ENCODE measurements around the gene SLC27A4.

Gene SLC27A4

GRCh38 chr9:128390150-128390812, 50.0 kb downstream of the SLC27A4 start:
- DNase-seq (ENCODE audit: low read depth in 1 of 2, low spot score in 1 of 2), result no peak

DNA sequence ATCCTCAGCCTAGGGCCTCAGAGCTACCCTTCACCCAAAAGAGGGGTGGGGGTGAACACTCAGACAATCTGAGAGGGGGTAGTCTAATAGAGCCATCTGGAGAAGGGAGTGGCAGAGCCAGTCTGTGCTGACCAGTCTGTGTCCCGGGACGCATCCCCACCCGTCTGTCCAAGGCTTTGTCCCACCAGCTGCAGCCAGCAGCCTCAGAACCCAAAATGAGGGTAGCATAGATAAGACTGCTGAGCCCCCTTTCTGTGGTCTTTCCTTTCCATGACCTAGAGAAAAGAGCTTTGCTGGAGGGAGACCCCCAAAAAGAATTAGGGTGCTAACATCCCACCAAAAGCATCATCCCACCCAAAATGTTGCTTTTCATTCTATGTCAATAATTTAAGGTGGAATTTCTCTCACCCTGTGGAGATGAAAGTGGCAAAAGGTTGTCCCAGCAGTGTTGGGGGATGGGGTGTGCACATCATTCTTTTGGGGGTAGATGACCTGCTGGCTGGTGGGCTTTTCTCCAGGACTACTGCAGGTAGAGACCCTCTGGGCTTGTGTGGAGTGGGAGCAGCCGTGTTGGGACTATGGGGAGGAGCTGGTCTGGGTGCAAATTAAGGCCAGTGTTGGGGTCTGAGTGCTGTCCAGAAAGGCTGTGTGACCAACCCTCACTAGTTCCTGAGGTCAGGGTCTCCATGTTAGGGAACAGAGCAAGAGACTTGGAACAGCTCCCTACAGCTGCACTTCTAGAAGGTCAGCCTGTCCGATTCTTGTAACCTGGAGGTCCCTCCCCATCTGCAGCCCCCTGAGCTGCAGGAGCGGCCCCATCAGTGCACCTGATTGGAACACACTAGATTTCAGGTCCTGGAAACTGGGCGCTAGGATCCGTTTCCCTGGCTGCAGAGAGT, 50.7 kb downstream of the SLC27A4 start:
- DNase-seq (ENCODE audit: low read depth in 1 of 2, low spot score in 1 of 2), result no peak

DNA sequence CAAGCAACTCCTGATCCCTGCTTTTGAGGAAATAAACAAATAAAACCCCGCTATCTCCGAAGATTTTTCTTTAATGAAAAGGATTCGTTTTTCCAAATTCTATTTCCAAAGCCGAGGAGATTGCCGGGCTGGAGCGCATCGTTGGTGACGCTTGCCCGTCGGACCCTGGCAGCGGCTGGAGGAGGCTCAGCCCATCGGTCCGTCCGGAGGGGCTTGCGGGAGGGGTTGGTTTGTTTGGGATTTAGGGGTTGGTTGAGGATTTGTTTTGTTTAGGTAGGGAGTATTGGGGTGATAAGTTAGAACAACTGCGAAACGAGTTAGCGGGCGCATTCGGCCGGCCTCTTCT, 51.6 kb downstream of the SLC27A4 start:
- no peak for DNase-seq (ENCODE audit: low read depth in 1 of 2, low spot score in 1 of 2)

DNA sequence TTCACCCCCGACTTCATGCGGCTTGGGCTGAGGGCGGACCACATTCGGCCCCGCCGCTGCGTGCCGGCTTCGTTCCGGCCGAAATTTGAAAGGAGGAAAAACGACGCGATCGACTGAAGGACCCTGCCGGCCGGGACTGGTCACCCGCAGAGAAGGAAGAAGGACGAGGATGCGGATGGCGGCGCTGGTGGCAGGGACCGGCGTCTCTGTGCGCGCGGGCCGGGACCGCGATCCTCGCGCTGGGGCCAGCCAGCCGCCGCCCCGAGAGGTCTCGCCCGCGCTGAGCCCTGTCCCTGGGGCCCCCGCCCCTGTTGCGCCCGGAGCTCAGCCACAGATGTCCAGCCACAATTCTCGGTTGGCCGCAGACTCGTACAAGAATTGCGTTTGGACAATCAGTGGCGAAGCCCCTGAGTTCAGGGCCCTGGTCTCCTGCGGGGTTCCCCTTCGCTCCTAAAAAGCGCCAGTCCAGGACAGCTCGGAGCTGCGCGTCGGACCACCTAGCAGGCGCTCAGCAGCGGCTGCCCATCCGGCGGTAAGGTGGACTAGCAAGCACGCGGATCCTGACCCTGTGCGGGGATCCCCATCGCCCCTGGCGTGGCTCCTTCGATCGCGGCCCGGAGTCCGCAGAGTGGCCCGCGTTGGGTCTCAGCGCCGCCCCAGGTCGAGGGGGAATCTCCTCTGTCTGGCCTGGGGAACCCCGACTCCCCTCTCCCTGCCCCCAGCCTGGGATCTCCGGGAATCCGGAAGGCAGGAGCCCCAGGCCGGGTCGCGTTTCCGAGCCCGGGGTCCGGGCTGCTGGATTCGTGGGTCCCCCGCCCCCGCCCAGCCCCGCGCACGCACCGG, 52.2 kb downstream of the SLC27A4 start:
- no peak for DNase-seq (ENCODE audit: low read depth in 1 of 2, low spot score in 1 of 2)

- DNase-seq (ENCODE audit: low read depth in 1 of 2, low spot score in 1 of 2), result no peak
These were observed 52.9 kb downstream of the SLC27A4 start for GRCh38 chr9:128393145-128393775.

DNA sequence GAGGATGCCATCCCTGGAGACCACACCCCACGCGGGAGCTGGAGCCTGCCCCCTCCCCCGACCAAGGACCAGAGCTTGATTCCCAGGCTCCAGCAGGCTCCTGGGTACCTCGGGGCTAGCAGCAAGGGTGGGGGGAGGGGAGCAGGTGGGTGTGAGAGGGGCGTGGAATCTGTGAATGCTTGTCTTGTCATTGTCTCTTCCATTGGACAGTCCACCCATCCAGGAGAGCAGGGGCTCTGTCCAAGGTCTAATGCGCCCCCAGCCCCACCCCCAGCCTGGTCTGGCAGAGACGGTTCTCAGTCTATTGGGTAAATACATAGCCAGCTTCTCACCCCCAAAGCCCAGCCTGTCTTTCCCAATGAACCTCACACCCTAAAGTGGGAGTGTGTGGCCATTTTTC, 53.6 kb downstream of the SLC27A4 start:
- no peak for DNase-seq (ENCODE audit: low read depth in 1 of 2, low spot score in 1 of 2)

- DNase-seq (ENCODE audit: low read depth in 1 of 2, low spot score in 1 of 2), result no peak
These were observed 54.2 kb downstream of the SLC27A4 start for GRCh38 chr9:128394379-128395168.

DNA sequence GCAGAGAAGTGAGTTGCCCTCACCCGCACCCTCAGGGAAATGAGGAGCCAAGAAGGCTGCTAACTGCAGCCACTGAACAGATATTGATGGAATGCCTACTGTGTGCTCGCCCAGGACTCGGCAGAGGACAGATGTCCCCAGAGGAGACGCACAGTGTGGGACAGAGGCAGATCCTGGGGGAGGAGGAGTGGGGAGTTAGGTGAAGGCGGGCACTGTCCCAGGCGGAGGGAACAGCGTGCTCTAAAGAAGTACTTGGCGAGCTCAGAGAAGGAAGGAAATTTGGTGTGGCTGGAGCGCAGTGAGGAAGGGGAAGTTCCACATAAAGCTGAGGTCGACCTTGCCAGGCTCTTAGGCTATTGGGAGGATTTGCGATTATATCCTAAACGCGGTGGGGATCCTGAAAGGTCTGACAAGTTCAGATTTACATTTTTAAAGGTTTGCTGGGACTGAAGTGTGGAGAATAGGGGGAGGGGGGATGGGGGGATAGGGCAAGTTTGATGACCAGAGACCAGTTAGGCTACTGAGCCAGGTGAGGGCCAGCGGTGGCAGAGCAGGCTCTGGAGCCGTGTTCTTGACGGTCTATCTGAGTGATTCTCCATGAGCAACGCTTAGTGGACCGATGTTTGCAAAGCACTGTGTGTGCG, 56.8 kb downstream of the SLC27A4 start:
- no peak for DNase-seq (ENCODE audit: low read depth in 1 of 2, low spot score in 1 of 2)

- DNase-seq (ENCODE audit: low read depth in 1 of 2, low spot score in 1 of 2), result no peak
These were observed 57.5 kb downstream of the SLC27A4 start for GRCh38 chr9:128397831-128398230.

GRCh38 chr9:128399861-128400260, 59.5 kb downstream of the SLC27A4 start:
- no peak for DNase-seq (ENCODE audit: low read depth in 1 of 2, low spot score in 1 of 2)

GRCh38 chr9:128404560-128404959, 64.2 kb downstream of the SLC27A4 start:
- no peak for DNase-seq (ENCODE audit: low read depth in 1 of 2, low spot score in 1 of 2)

- no peak for DNase-seq (ENCODE audit: low read depth in 1 of 2, low spot score in 1 of 2)
These were observed 64.9 kb downstream of the SLC27A4 start for GRCh38 chr9:128405077-128405779.

DNA sequence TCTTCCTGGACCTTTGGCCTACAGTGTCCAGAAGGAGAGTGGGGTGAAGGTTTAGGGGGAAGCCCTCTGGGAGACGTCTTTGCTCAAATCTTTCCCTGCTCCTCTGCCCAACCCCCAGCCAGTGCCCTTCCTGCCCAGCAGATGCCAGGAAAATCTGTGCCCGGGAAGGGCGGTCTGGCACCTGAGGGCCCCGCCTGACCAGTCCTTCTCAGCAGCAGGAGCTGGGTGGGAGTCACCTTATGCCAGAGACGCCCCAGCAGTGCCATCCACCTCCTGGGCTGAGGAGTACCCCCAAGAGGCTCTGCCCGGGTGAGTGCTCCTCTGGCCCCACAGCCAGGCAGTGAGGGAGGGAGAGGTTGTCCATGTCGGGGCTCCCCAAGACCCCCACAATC, 65.4 kb downstream of the SLC27A4 start:
- no peak for DNase-seq (ENCODE audit: low read depth in 1 of 2, low spot score in 1 of 2)

DNA sequence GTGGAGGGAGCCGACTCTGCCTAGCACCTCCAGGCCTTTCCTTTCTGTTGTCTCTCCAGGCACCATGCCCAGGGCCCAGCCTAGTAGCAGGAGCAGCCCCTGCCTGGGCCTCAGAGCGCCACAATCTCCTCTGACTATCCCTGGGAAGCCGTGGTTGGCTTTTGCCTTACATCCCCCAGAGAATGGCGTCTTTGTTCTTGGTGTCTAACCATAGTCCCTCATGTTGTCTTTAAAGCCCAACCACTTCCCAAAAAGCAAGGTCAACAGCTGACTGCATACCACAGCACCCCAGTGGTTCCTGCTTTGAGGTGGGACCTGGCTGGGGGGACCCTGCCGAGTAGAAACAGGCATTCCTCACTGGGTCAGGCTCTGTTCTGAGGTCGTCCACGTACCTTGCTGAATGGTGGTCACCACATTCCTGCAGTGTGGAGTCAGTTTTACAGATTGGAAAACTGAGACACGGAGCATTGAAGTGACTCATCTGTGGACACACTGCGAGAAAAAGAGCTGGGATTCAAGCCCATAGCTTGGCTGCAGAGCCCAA, 66.6 kb downstream of the SLC27A4 start:
- DNase-seq (ENCODE audit: low read depth in 1 of 2, low spot score in 1 of 2), result no peak

GRCh38 chr9:128408963-128409431, 68.7 kb downstream of the SLC27A4 start:
- DNase-seq (ENCODE audit: low read depth in 1 of 2, low spot score in 1 of 2), result no peak

GRCh38 chr9:128409450-128409849, 69.1 kb downstream of the SLC27A4 start:
- no peak for DNase-seq (ENCODE audit: low read depth in 1 of 2, low spot score in 1 of 2)

- DNase-seq (ENCODE audit: low read depth in 1 of 2, low spot score in 1 of 2), result no peak
These were observed 69.7 kb downstream of the SLC27A4 start for GRCh38 chr9:128409978-128410377.
